Measurements from ENCODE around the gene HOXA7.

HOXA7 gene

GRCh38 chr7:27118580-27118979 is 37.9 kb downstream of the HOXA7 start:
- no peak for DNase-seq (ENCODE audit: low read depth)

GRCh38 chr7:27117887-27118491 is 38.5 kb downstream of the HOXA7 start:
- no peak for DNase-seq (ENCODE audit: low read depth)

- DNase-seq (ENCODE audit: low read depth) = no peak
Observed at GRCh38 chr7:27116962-27117886, 39.3 kb downstream of the HOXA7 start.

GRCh38 chr7:27116031-27116961 is 40.2 kb downstream of the HOXA7 start:
- no peak for DNase-seq (ENCODE audit: low read depth)

- no peak for DNase-seq (ENCODE audit: low read depth)
Observed at GRCh38 chr7:27115221-27116026, 41.1 kb downstream of the HOXA7 start.

- DNase-seq (ENCODE audit: low read depth) = no peak
Observed at GRCh38 chr7:27114881-27115220, 41.6 kb downstream of the HOXA7 start.

GRCh38 chr7:27113991-27114769 is 42.3 kb downstream of the HOXA7 start:
- DNase-seq (ENCODE audit: low read depth) = no peak

- no peak for DNase-seq (ENCODE audit: low read depth)
Observed at GRCh38 chr7:27112955-27113949, 43.2 kb downstream of the HOXA7 start.

- no peak for DNase-seq (ENCODE audit: low read depth)
Observed at GRCh38 chr7:27112361-27112760, 44.1 kb downstream of the HOXA7 start.

GRCh38 chr7:27111751-27112277 is 44.7 kb downstream of the HOXA7 start:
- DNase-seq (ENCODE audit: low read depth) = no peak

- no peak for DNase-seq (ENCODE audit: low read depth)
Observed at GRCh38 chr7:27111042-27111750, 45.3 kb downstream of the HOXA7 start.

GRCh38 chr7:27110186-27111031 is 46.1 kb downstream of the HOXA7 start:
- no peak for DNase-seq (ENCODE audit: low read depth)

GRCh38 chr7:27109466-27110185 is 46.8 kb downstream of the HOXA7 start:
- DNase-seq (ENCODE audit: low read depth) = no peak

- no peak for DNase-seq (ENCODE audit: low read depth)
Observed at GRCh38 chr7:27108390-27109127, 47.9 kb downstream of the HOXA7 start.

- DNase-seq (ENCODE audit: low read depth) = no peak
Observed at GRCh38 chr7:27107391-27108381, 48.8 kb downstream of the HOXA7 start.

Data from T-helper 22 cell (primary cell).